Bronchial epithelial cell (primary cell): ENCODE measurements around the gene PTPN11. TPM values are rescaled to one million over a fixed set of nuclear protein-coding genes. Genes with fewer than 3 reads are reported as not detected.

Source experiments
- DNase-seq: peaks from one replicate; pipeline ENCODE4 v3.0.0-alpha.2; 2010; ENCODE audit warnings: low read depth
- FAIRE-seq: peaks from 2 replicates; lab custom pipeline; 2011; peaks lifted over from hg19 to GRCh38; lab: Jason Lieb, UNC
- H3K27me3 ChIP-seq: 2 replicates; pipeline ENCODE4 v1.5.1; 2011; ENCODE audit warnings: low read length; ENCODE audit not compliant: control insufficient read depth, insufficient read depth
- H3K36me3 ChIP-seq: 2 replicates; pipeline ENCODE4 v1.5.1; 2011; ENCODE audit warnings: low read length; ENCODE audit not compliant: control insufficient read depth, insufficient read depth
- H3K4me3 ChIP-seq: 2 replicates; pipeline ENCODE4 v1.5.1; 2011; ENCODE audit warnings: mild to moderate bottlenecking, low read depth, low read length, control low read depth
- total RNA-seq: library from RNA; depleted of rRNA; stranded (reverse); fragments of >200 nt; gene quantifications from 2 replicates; pipeline ENCODE4 v1.2.1, GENCODE V29; 2014
- TF ChIP-seq, protein P1 (sequence below): IDR thresholded peaks from 2 replicates; pipeline ENCODE4 v1.5.1; 2011; ENCODE audit warnings: mild to moderate bottlenecking, moderate library complexity, low read length, control low read depth, inconsistent platforms; ENCODE audit not compliant: insufficient read depth, severe bottlenecking

The PTPN11 gene
- total RNA-seq, 1 donor from 2014 or later = 140 TPM

DNA sequence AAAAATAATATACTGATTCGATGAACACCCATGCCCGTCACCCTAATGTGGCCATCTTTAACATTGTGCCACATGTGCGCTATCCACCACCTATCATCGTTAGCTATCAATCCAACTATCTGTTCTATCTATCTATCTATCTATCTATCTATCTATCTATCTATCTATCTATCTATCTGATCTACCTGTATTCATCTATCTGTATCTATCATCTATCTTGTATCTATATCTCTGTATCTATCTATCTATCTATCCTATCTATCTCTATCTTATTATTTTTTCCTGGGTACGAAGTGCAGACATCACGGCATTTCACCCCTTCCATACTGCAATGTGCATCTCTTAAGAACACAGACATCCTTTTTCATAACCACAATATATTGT, 106.7 kb downstream of the PTPN11 start:
- FAIRE-seq (no peak), DNase-seq (no peak)
- Histone ChIP-seq H3K27me3 (no peaks in the 10 kb centered on the region), H3K36me3 (no peaks in the 10 kb centered on the region), H3K4me3 (no peak overlapping the region)
- TF ChIP-seq, protein P1, sequence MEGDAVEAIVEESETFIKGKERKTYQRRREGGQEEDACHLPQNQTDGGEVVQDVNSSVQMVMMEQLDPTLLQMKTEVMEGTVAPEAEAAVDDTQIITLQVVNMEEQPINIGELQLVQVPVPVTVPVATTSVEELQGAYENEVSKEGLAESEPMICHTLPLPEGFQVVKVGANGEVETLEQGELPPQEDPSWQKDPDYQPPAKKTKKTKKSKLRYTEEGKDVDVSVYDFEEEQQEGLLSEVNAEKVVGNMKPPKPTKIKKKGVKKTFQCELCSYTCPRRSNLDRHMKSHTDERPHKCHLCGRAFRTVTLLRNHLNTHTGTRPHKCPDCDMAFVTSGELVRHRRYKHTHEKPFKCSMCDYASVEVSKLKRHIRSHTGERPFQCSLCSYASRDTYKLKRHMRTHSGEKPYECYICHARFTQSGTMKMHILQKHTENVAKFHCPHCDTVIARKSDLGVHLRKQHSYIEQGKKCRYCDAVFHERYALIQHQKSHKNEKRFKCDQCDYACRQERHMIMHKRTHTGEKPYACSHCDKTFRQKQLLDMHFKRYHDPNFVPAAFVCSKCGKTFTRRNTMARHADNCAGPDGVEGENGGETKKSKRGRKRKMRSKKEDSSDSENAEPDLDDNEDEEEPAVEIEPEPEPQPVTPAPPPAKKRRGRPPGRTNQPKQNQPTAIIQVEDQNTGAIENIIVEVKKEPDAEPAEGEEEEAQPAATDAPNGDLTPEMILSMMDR = no peak

GRCh38 chr12:112527082-112527481, 108.3 kb downstream of the PTPN11 start:
- H3K27me3 ChIP-seq = no peaks in the 10 kb centered on the region
- H3K4me3 ChIP-seq = no peak overlapping the region
- H3K36me3 ChIP-seq = no peaks in the 10 kb centered on the region
- no peak for DNase-seq
- TF ChIP-seq, protein P1 = no peak
- FAIRE-seq = no peak

DNA sequence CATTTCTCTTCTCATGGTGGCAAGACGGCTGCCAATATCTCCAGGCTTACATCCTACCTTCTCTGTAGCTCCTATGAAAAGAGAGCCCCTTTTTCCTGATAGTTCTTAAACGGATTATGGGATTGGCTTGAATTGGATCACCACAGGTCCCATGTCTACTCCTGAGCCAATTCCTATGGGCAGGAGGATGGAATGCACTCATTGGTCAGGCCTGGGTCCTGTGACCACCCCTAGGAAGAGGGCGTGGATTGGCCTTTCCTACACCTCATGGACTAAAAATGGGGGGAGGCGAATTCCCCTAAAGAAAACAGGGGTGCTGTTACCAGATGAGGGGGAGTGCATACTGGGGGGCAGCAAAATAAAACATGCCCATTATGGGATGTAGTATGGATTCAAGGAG, 108.8 kb downstream of the PTPN11 start:
- TF ChIP-seq, protein P1 = no peak

DNA sequence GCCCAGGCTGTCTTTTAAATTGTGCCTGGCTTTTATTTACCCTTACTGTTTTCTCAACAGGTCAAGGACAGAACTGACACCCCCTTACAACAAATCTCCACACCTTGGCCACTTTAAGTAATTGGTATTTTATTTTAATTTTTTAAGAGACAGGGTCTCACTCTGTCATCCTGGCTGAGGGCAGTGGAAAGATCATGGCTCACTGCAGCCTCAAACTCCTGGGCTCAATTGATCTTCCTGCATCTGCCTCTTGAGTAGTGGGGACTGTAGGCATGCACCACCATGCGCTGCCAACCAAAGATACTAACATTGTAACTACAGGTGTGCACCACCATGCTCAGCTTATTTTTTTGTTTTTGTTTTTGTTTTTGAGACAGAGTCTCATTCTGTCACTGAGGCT, 109.8 kb downstream of the PTPN11 start:
- Histone ChIP-seq H3K36me3 (no peaks in the 10 kb centered on the region), H3K27me3 (no peaks in the 10 kb centered on the region), H3K4me3 (no peak overlapping the region)
- DNase-seq (no peak), FAIRE-seq (no peak)
- TF ChIP-seq, protein P1 = no peak

More for the DNA sequence above, 108.8 kb downstream of the PTPN11 start:
- H3K27me3 ChIP-seq = no peaks in the 10 kb centered on the region
- no peaks in the 10 kb centered on the region for H3K36me3 ChIP-seq
- DNase-seq = no peak
- no peak for FAIRE-seq
- no peak overlapping the region for H3K4me3 ChIP-seq

DNA sequence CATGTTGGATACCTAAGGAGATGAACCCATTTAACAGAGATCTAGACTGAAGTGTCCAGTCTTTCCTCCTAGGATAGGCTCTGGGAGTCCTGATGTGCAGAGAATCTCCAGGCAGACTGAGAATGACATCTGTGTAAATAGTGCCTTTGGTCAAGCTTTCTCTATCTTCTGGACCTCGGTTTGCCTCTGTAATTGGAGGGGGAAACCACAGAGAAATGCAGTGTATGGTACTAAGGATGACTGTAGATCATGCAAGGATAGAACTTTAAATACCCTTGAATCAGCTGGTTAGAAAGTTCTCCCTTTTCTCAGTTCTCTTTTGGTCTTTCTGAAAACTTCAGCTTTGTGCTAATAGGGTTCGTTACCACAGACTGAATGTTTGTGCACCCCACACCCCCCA, 112.2 kb downstream of the PTPN11 start:
- FAIRE-seq (no peak), DNase-seq (no peak)
- Histone ChIP-seq H3K36me3 (no peaks in the 10 kb centered on the region), H3K4me3 (no peak overlapping the region), H3K27me3 (no peaks in the 10 kb centered on the region)
- TF ChIP-seq, protein P1 = no peak

GRCh38 chr12:112532106-112532505, 113.4 kb downstream of the PTPN11 start:
- DNase-seq (no peak), FAIRE-seq (no peak)
- no peak overlapping the region for H3K4me3 ChIP-seq
- H3K27me3 ChIP-seq = no peaks in the 10 kb centered on the region
- TF ChIP-seq, protein P1 = no peak
- no peaks in the 10 kb centered on the region for H3K36me3 ChIP-seq
